PC-3 (cell line): ENCODE results near the gene MED13L.

Experiments used
- CTCF ChIP-seq: fragments of 300-600 bp; sonication (generic); conservative IDR thresholded peaks from 2 replicates; pipeline ENCODE4 v1.5.1; 2017; ENCODE audit warnings: antibody characterized with exemption, low read depth, mild to moderate bottlenecking, low read length
- EZH2 ChIP-seq: fragments of 300-600 bp; sonication (generic); IDR thresholded peaks from one replicate; pipeline ENCODE4 v1.6.1; 2017; ENCODE audit warnings: antibody characterized with exemption, mild to moderate bottlenecking, low read length; ENCODE audit not compliant: unreplicated experiment
- EZH2phosphoT487 ChIP-seq: fragments of 300-600 bp; sonication (generic); IDR thresholded peaks from 2 replicates; pipeline ENCODE4 v1.6.1; 2018; ENCODE audit warnings: mild to moderate bottlenecking, antibody characterized with exemption, low read length, borderline replicate concordance

GRCh38 chr12:116257215-116257614 is 20.3 kb downstream of the MED13L start:
- no peak for TF ChIP-seq CTCF
- no peak for TF ChIP-seq EZH2phosphoT487
- TF ChIP-seq EZH2 = no peak
